GM21619 (cell line): Measurements from ENCODE around the gene ZNF587B.
A peak's percentile ranks its signal among the peaks of the same experiment; 100 is the strongest.
"Not testable (repeated sequence)": the region's sequence is repeated elsewhere in the genome, so short reads cannot be mapped to it uniquely, and the experiment has no call there.

Source experiments
- ATAC-seq: cut with Tn5 transposase; IDR thresholded peaks from one replicate; pipeline ENCODE4 v1.9.1; 2021; ENCODE audit not compliant: unreplicated experiment

ZNF587B gene

DNA sequence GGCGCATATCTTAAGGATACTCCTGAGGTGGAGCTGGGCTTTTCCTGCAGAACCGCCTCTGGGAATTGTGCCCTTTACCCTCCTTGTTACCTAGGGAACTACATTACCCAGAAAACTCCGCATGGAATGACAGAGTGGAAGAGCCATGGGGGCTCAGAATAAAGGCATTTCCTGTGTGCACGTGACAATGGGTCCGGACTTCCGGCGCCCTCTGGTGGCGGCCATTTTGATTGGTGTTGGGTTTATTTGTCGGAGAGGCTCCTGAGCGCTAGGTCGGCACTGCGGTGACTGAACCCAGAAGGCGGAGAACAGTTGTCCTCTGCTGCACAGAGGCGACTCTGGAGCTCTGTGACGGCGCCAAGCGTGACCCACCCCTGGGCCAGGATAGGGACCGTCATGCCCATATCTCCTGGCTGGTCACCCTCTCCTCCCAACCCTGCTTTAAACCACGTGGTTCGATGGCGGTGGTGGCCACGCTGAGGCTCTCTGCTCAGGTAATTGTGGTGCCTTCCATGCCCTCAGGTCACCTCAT is at the start of gene ZNF587B:
Gene ZNF587B (plus strand): TSS at position 229 of the 532 bp plus-strand sequence. CDS start 230 bp downstream, at position 459.
- ATAC-seq, result no peak

DNA sequence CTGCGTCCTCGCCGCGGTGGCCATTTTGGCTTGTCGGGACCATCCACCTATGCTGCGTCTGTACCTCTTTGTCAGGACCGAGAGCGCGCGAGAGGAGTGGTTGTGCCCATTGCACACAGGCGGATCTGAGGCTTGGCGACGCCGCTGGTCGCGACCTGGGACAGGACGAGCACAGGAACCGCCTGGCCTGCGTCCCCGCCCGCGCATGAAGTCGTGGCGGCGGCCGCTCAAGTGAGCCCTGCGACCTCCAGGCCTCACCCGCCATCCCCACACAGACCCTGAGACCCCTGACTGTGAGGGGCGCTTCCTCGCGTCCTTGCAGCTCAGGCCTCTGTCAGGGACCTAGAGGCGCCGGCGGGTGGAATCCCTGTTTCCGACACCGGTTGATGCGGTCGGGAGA is 43.8 kb upstream of the ZNF587B start:
- ATAC-seq, result no peak

DNA sequence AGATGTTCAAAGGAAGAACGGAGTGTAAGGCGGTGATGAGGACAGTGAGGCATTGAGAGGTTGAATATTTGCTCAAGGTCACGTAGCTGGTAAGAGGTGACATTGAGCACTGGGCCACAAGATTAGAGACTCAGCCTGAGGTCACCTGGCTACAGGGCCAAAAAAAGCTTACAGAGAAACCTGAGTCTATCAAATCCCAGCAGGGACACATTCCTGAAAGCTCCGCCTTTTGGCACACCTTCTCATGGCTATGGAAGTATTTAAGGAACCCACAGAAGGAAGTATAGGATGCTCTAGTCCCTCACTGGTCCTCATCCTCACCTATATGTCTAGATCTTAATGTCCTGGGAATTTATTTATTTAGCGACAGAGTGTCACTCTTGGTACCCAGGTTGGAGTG is 43.2 kb upstream of the ZNF587B start:
- ATAC-seq, result no peak

DNA sequence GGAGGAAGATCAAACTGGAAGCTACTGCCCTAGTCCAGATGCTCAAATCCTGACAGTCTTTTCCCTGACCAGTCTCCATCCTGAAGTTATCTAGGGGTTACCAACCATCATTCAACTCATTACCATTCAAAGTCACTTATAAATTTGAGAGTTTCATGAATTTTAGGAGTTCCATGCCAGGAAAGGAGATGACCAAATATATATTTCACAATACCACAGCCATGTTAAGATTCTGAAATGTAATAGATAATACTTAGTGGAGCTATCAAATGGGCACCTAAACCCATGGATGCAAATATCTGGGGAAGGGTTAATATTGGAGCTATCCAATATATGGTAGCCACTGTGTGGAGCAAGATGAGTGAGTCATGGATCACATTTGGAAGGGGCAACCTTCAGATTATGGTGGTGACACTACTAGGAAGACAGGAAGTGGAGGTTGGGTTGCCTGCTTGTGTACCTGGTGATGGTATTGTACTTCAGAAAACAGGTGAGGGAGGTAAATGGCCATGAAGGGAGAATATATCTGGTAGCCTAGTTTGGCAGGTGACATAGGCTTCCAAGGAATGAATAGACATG is 41.9 kb upstream of the ZNF587B start:
- ATAC-seq, result no peak

DNA sequence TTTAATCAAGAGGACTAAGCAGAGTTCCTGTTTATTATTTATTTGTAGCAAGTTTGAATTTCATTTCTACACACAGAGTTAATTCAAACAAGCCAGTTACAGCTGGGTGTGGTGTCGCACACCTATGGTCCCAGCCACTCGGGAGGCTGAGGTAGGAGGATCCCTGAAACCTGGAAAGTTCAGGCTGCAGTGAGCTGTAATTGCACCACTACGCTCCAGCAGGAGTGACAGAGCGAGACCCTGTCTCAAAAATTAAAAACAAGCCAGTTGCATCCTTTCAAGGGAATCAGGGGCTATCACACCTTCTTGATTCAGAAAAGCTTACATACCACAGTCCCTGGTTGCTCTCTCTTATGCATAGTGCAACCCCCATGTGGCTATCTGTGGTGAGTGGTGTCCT is 40.8 kb upstream of the ZNF587B start:
- no peak for ATAC-seq

DNA sequence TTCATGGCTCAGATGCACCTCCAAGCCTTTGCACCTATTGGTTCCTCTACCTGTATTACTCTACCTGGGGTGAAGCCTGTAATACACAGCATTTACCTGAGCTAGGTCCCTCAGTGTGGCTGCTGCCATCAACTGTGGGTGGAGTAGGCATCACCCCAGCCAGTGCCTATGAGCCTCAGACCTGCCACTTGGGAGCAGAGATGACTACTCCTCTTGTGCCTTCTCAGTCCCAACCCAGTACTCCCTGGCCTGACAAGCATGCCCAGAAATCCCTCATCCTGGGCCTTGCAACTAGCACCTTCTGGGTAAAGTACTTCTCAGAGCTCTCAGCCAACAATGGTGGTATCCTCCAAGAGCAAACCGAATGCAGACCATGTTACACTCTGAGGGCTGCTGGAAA is 33.5 kb upstream of the ZNF587B start:
- ATAC-seq, result not testable (repeated sequence)

DNA sequence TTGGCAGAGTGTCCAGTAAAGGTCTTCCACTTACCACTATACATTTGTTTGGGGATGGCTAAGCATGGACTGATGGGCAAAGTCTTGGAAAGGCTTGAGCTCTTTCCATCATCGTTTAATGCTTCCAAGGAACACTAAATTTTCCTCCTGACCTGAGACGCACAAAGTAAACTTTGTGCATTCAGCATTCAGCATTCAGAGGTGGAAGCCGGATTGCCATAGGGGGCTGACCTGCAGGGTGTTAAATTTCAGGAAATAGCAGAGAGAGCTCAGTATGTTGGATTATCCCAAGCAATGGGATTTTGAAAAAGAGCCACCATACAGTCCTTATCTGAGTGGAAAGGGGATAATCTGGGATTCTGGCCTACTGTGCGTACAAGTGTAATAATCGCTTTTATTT is 29.4 kb upstream of the ZNF587B start:
- no peak for ATAC-seq

DNA sequence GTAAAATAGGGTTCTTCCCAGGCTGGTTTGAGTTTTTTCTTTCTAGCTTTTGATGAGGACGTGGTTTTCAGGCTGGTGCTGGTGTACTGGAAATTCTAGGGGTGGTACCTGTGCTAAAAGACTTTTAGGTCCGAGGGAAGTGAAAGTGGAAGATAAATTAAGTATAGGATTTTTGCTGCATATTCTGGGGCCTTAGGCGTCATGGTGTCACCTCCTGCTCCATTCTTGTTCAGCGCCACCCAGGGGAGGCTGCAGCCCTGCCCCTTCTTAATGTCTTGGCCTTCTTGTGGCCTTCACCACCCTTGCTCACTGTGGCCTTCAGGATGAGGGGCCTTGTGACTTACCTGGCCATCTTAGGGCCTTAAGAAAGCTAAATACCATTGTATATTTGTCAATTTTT is 27.8 kb upstream of the ZNF587B start:
- no peak for ATAC-seq

DNA sequence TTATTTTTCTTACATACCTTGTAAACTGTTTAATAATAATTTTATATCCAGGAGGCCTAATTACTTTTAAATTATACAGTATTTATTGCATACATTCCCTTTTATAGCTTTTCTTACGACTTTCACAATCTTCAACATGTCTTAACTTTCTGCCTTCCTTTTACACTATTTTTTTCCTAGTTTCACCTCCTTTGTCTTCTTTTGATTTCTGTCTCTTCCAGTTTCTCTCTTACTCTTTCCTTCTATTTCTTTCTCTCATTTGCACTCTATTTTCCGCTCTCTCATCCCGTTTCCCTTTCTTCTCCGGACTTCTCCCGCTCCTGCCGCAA is 26.9 kb upstream of the ZNF587B start:
- no peak for ATAC-seq

DNA sequence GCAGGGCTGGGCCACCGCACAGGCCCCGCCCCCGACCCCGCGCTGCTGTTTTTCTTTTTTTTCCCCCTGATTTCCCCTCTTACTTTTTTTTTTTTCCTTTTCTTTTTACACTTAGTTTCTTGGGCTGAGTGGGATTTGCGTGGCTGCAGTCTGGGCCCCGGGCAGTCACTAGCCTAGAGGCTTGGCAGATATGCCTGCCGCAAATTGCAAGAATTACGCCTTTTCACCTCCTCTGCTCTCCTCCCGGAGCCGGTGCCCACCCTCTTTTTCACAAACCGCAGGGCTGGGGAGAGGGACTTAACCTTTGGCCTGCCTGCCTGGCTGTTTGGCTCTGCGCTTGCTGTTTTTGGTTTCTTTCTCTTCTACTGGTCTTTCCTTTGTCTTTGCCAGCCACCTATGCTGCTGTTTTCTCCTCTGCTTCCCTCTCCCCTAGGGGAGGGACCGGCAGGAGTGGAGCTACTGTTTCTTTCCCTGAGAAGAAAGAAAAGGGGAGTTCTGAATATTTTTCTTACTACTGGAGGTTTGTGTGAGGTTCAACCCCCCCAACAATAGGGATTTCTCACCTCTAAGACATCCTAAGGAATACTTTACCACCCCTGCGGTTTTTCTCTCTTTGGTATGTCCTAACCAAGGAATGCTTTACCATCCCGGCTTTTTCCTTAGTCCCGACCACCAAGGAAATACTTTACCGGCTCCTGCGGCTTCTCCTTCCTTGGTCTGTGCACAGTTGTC is 26.3 kb upstream of the ZNF587B start:
- no peak for ATAC-seq

DNA sequence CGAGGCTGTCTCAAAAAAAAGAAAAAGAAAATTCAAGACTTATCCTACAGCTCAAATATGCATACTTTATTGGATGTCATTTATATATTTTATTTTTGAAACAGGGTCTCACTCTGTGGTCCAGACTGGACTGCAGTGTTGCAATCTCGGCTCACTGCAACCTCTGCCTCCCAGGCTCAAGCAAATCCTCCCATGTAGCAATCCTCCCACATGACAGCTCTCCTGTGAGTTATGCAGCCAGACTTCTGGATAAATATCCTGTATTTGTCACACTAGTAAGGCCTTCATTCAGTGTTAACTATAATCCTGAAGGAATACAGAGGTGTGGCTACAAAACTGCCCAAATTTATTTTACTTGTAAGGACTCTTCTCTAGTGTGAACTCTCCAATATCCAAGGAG is 22.6 kb upstream of the ZNF587B start:
- ATAC-seq, result no peak

DNA sequence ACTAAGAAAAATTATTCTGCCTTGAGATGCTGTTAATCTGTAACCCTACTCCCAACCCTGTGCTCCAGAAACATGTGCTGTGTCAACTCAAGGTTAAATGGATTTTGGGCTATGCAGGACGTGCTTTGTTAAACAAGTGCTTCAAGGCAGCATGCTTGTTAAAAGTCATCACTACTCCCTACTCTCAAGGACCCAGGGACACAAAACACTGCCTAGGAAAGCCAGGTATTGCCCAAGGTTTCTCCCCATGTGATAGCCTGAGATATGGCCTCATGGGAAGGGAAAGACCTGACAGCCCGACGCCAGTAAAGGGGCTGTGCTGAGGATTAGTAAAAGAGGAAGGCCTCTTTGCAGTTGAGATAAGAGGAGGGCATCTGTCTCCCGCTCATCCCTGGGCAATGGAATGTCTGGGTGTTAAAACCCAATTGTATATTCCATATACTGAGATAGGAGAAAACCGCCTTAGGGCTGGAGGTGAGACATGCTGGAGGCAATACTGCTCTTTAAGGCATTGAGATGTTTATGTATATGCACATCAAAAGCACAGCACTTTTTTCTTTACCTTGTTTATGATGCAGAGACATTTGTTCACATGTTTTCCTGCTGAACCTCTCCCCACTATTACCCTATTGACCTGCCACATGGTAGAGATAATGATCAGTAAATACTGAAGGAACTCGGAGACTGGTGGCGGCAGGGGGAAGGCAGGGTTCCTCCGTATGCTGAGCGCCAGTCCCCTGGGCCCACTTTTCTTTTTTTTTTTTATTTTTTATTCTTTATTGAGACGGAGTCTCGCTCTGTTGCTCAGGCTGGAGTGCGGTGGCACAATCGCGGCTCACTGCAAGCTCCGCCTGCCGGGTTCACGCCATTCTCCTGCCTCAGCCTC is 19.4 kb upstream of the ZNF587B start:
- not testable (repeated sequence) for ATAC-seq

DNA sequence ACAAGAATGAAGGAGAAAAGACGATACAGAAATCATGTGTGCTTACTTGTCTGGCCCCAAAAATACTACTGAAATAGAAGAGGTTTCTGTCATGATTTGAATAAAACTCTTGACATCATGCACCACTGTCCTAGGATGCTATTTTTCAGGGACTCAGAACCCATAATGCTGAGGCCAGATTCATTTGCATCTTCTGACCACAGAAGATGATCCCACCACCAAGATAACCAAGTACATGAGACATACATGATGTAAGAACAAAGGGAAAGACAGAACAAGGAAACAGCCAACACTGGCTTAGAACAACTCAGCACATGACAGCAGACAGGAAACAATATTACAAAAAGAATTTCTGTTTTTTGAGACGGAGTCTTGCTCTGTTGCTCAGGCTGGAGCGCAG is 17.9 kb upstream of the ZNF587B start:
- ATAC-seq, result no peak

DNA sequence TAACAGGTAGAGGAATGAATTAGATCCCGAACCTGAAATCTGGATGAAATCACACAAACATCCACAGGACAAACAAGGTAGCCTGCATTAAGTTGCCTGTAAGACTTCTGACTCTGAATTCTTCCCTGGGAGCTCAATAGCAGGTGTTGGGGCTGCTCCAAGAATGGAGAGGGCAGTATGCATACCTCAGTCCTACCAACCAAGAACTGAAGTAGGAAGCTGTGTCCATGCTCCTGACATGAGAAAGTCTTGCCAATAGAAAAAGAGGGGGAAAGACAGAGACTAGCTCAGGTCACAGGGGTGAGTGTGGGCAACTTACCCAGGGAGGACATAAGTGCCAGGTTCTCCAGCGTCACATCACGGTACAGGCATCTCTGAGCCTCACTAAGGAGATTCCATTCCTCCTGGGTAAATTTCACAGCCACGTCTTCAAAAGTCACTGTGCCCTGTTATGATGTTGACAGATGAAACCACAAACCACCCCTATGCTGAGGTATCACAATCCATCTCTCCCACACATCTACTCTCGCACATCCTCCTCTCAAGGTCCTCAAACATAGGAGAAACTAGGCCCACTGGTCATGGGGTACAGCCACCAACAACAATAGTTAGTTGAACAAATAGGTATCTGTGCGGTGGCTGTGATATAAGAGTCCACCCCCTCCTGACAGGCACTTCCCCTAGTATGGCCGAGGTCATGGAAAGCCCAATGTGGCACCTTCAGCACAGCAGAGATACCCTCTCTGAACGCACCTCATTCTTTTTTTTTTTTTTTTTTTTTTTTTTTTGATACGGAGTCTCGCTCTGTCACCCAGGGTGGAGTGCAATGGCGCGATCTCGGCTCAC is 16.9 kb upstream of the ZNF587B start:
- ATAC-seq, result not testable (repeated sequence)

DNA sequence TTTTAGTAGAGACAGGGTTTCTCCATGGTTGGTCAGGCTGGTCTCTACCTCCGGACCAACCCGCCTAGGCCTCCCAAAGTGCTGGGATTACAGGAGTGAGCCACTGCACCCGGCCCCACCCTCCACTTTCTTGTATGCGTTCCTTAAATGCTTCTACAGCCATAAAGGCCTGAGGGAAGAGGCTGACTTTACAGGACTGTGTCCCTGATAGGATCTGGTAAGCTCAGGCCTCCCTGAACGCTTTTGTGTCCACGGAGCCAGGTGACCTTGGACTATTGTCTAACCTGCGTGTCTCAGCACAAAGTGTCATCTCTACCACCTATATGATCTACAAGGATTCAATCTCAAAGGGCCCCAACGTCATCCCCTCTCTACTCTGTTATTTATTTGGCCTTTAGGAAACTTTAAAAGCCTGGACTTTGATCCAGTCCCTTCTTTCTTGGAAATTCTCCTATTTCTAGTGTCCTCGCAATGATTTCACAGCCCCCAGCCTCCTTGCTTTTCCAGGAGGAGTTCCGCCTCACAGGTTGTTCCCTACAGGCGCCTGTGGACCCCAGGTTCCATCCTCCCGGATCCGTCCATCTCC is 16.1 kb upstream of the ZNF587B start:
- ATAC-seq, result no peak

DNA sequence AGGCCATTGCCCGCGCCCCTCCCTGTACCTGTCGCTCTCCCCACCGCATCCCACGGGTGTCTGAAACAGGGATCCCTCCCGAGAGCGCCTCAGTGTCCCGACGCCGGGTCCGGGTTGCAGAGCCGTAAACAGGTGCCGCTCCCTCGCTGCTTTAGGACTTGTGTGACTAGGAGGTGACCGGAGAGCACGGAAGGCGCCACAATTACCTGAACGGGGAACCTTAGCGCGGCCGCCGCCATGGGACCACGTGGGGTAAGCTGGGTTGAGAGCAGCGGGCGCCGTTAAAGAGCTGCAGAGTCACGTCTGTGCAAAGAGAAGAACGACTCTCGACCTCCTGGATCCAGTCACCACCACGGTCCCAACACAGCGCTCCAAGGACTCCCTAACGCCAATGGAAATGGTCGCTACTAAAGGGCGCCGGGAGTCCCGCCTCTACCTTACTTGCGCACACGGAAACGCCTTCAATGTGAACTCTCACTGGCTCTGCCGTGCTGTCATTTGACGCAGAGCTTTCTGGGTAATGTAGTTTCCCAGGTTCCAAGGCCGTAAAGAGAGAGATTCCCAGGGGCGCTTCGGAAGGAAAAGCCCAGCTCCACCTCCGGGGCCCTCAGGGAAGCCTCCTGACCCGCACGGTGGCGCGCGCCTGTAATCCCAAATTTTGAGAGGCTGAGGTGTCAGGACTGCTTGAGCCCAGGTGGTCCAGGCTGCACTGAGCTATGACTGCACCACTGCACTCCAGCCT is 15.4 kb upstream of the ZNF587B start, which contains the start of gene ZNF552:
Gene ZNF552 (minus strand): TSS at position 409 of the 742 bp plus-strand sequence. CDS start 170 bp downstream, at position 239.
- peak; percentile 72 for ATAC-seq

DNA sequence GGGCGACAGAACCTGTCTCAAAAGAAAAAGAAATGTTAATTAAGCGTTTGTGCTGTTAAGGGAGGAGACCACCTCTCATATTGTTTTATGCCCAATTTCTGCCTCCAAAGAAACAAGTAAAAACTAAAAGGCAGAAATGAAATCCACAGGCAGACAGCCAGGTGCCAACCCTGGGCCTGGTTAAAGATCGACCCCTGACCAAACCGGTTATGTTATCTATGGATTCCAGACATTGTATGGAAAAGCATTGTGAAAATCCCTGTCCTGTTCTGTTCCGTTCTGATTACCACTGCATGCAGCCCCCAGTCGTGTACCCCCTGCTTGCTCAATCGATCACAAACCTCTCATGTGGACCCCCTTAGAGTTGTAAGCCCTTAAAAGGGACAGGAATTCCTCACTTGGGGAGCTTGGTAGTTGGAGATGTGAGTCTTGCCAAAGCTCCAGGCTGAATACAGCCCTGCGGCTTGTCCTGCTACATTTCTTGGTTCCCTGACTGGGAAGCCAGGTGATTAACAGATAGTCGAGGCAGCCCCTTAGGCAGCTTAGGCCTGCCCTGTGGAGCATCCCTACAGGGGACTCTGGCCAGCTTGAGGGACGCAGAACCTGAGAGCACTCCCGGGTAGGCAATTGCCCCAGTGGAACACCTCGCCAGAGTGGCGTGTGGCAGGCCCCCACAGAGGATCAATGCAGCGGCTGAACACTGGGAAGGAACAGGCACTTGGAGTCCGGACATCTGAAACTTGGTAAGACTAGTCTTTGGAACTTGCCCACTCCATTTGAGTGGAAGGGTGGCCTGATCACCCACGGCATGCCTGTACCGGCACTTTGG is 14.6 kb upstream of the ZNF587B start:
- no peak for ATAC-seq

DNA sequence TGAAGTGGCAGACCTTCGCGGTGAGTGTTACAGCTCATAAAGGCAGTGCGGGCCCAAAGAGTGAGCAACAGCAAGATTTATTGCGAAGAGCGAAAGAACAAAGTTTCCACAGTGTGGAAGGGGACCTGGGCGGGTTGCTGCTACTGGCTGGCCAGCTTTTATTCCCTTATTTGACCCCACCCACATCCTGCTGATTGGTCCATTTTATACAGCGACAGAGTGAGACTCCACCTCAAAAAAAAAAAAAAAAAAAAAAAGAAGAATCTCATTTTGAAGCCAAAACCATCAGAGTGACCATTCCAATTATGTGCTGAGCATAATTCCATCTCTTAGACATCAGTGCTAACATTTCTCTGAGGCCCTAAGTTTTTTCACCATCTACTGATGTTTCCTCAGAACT is 13.4 kb upstream of the ZNF587B start:
- ATAC-seq, result no peak

DNA sequence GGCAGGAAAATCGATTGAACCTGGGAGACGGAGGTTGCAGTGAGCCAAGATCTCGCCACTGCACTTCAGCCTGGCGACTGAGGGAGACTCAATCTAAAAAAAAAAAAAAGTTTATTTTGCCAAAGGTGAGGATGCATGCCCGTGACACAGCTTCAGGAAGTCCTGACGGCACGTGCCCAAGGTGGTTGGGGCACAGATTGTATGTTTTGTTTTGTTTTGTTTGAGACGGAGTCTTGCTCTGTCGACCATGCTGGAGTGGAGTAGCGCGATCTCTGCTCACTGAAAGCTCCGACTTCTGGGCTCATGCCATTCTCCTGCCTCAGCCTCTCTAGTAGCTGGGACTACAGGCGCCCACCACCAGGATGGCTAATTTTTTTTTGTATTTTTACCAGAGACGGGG is 12.1 kb upstream of the ZNF587B start:
- ATAC-seq, result no peak
